ENCODE results near the gene SPECC1. TPM values are rescaled to one million over a fixed set of nuclear protein-coding genes. Genes with fewer than 3 reads are reported as not detected.
"Not testable (repeated sequence)": the region's sequence is repeated elsewhere in the genome, so short reads cannot be mapped to it uniquely, and the experiment has no call there.

The SPECC1 gene
- total and polyA plus RNA-seq, 9 of the 15 experiments (the other 6 are each of a cell fraction or from before 2014, with no cell fraction given) = 2.4 to 19.6 (median 14.7) TPM

DNA sequence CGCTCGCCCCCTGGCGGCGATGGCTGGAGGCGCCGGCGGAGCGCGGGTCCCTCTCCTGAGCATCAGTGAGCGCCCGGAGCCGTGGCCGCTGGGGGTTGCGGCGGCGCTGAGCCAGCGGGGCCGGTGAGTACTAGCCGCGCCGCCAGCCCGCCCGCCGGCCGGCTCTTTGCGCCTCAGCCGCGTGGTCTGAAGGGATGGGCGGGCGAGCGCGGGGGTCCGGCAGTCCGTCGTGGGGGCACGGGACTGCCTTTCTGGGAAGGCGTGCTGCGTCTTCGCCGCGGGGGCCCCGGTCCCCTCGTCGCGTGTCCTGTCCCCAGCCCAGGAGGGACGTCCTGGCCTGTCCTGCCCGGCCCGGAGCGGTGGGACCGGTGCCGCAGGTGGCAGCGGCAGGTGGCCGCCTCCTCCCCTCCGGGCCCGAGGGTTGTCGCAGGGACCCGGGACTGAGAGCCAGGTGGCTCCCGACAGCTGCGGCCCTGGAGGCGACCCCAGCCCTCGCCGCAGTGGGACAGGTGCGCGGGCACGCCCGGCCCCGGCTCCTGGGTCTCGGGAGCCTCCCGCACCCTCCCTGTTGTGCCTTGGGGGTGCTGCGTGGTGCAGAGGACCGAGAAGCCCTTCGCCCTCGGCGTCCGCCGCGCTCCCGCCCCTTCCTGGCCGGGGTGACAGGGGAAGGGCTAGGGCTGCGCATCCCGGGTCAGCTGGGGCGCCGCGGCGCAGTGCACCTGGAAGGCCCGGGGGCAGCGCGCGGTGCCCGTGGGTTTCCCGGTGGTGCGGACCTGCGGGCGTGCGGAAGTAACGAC lies at the start of gene SPECC1 (continued):
- no peak for TF ChIP-seq HMGN3 (IDR thresholded peaks at IDR 0.05; ENCODE audit: borderline replicate concordance, extremely low read depth, insufficient read length, low read depth, low read length)
- peak; percentile 22; the same call in 1 of the 2 replicates for TF ChIP-seq IRF2 (CRISPR knock-in tag; IDR thresholded peaks at IDR 0.05)
- TF ChIP-seq RBBP5 (IDR thresholded peaks at IDR 0.05; ENCODE audit: borderline replicate concordance, insufficient read depth, low read length, poor library complexity, severe bottlenecking) = peak; percentile 54
- peak; percentile 8 to 75; a peak in 2 of 4 replicates for TF ChIP-seq RCOR1 (IDR thresholded peaks at IDR 0.05; ENCODE audit: borderline replicate concordance in 1 of 2, low read depth in 2 of 2, low read length in 2 of 2)

DNA sequence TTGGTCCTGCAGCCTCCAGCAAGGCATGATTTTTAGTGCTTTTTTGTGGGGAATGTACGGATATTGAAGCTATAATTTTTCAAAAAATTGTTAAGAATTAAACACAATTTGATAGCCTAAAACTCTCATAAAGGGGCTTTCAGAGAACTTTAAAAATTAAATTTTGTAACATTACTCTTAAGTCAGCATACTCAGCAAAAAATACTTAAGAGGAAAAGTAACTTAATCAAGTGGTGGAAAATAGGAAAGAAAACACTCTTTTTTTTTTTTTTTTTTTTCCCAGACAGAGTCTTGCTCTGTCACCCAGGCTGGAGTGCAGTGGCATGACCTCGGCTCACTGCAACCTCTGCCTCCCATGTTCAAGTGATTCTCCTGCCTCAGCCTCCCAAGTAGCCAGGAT lies 46.2 kb upstream of the SPECC1 start:
- H3K4me1 ChIP-seq (replicated peaks in 1 of 2; ENCODE audit: control insufficient read depth in 2 of 2, insufficient read depth in 2 of 2, low read length in 2 of 2); BruUV-seq (replicated peaks); ATAC-seq; H2AFZ ChIP-seq (ENCODE audit: low read depth, low read length); H3K4me3 ChIP-seq; in situ Hi-C loops (cut with MboI); FAIRE-seq; POLR2A ChIA-PET; H3K4me2 ChIP-seq (ENCODE audit: insufficient read depth, low read length); H3K9me1 ChIP-seq (ENCODE audit: control insufficient read depth, insufficient read depth, low read length); H3K27ac ChIP-seq (ENCODE audit: extremely low read depth, low read depth, low read length); CTCF ChIA-PET (ENCODE audit: low intra/inter-chr PET ratio); H3K27me3 ChIP-seq (ENCODE audit: control insufficient read depth in 2 of 2, insufficient read depth in 2 of 2, low read length in 2 of 2); DNase-seq (ENCODE audit: extremely low read depth in 1 of 4, low spot score in 3 of 4); H3K9me3 ChIP-seq (replicated peaks; ENCODE audit: control insufficient read depth, insufficient read depth, low read depth, low read length); H3K9ac ChIP-seq (ENCODE audit: insufficient read depth in 1 of 2, low read depth in 2 of 2, low read length in 2 of 2); intact Hi-C loops (cut with micrococcal nuclease); H4K20me1 ChIP-seq (replicated peaks; ENCODE audit: control insufficient read depth, insufficient read depth, low read length): not testable (repeated sequence)
- TF ChIP-seq C11orf30 (IDR thresholded peaks at IDR 0.05; ENCODE audit: low read depth) = peak; percentile 33; the same call in 1 of the 2 replicates
- peak; percentile 60 for TF ChIP-seq ZNF316 (IDR thresholded peaks at IDR 0.05)
- Histone ChIP-seq H3K36me3 (ENCODE audit: control insufficient read depth, insufficient read depth, low read length) (peaks cover 73% of the 10 kb centered on the region), H3K79me2 (ENCODE audit: control insufficient read depth, insufficient read depth, low read length) (peaks cover 23% of the 10 kb centered on the region)
- WGBS (ENCODE audit: insufficient coverage, low coverage, missing lambda C conversion rate) = 94% methylated on average over 1 of the region's 2 CpGs
